ENCODE results near the gene OR4D6. TPM values are rescaled to one million over a fixed set of nuclear protein-coding genes. Genes with fewer than 3 reads are reported as not detected.

Gene OR4D6
- total RNA-seq (not detected in 2 replicates), polyA plus RNA-seq (not detected in 2 replicates), polyA minus RNA-seq (not detected in 2 replicates), Bru-seq, nascent RNA (not detected), BruChase-seq, experiment 1, labeled RNA remaining after a 6-hour chase (not detected), BruChase-seq, experiment 2, labeled RNA remaining after a 2-hour chase (not detected)
- not detected in 2 replicates for polyA plus RNA-seq (2011; cell fraction: cytosol; rRNA removed)
- not detected in 2 replicates for polyA plus RNA-seq (2011; cell fraction: nucleus; rRNA removed)
- polyA plus RNA-seq (2012): not detected in 2 replicates
- not detected for polyA minus RNA-seq (2011; cell fraction: cytosol; rRNA and poly(A)+ RNA removed)
- polyA minus RNA-seq (2011; cell fraction: nucleus; rRNA and poly(A)+ RNA removed): not detected in 2 replicates
- long read RNA-seq: 0 reads

GRCh38 chr11:59456661-59457060 is at the start of gene OR4D6:
TSS of gene OR4D6 (plus strand) at chr11:59456961. CDS start at chr11:59456961, 0 bp downstream.
- Histone ChIP-seq H3K27ac (ENCODE audit: insufficient read depth, low read depth, low read length) (no peak within 1 kb of the TSS), H3K9me1 (replicated peaks; ENCODE audit: control insufficient read depth, extremely low read depth, insufficient read depth, low read length) (no peaks in the 10 kb centered on the region), H3K4me2 (ENCODE audit: insufficient read depth, low read length) (no peak within 1 kb of the TSS), H2AFZ (ENCODE audit: low read depth, low read length) (no peak within 1 kb of the TSS), H4K20me1 (replicated peaks; ENCODE audit: control insufficient read depth, extremely low read depth, insufficient read depth, low read length) (no peaks in the 10 kb centered on the region), H3K79me2 (ENCODE audit: control insufficient read depth, insufficient read depth, low read length) (no peaks in the 10 kb centered on the region), H3K9me3 (replicated peaks; ENCODE audit: control insufficient read depth, insufficient read depth, low read length) (no peaks in the 10 kb centered on the region), H3K4me3 (replicated peaks in 1 of 3; ENCODE audit: insufficient read depth in 1 of 3, low read depth in 1 of 3, low read length in 3 of 3) (no peak within 1 kb of the TSS), H3K36me3 (ENCODE audit: control insufficient read depth in 2 of 2, extremely low read depth in 1 of 2, insufficient read depth in 2 of 2, low read length in 2 of 2) (no peaks in the 10 kb centered on the region), H3K4me1 (ENCODE audit: control insufficient read depth, extremely low read depth, insufficient read depth, low read length) (no peaks in the 10 kb centered on the region), H3K9ac (replicated peaks; ENCODE audit: extremely low read depth, insufficient read depth, low read length) (no peak within 1 kb of the TSS), H3K27me3 (ENCODE audit: control insufficient read depth in 2 of 2, insufficient read depth in 2 of 2, low read length in 2 of 2) (no peaks in the 10 kb centered on the region)
- no TSS peak for BruUV-seq (replicated peaks)
- CTCF ChIA-PET: no interaction called here
- TF ChIP-seq MYC (IDR thresholded peaks at IDR 0.05; ENCODE audit: low read depth, low read length) (no peak), EZH2 (IDR thresholded peaks at IDR 0.05; ENCODE audit: borderline replicate concordance, low read depth, low read length, severe bottlenecking) (no peak), GATA2 (IDR thresholded peaks at IDR 0.05; ENCODE audit: insufficient read depth, insufficient read length, low read depth, low read length) (no peak), POLR2A (IDR thresholded peaks at IDR 0.05; ENCODE audit: low read depth, low read length) (no peak), POLR2AphosphoS5 (IDR thresholded peaks at IDR 0.05; ENCODE audit: insufficient read depth, low read depth, low read length) (no peak), FOS (IDR thresholded peaks at IDR 0.05; ENCODE audit: borderline replicate concordance, insufficient read depth, low read length) (no peak), JUN (IDR thresholded peaks at IDR 0.05; ENCODE audit: borderline replicate concordance, insufficient read depth, insufficient read length, low read depth) (no peak), CTCF (IDR thresholded peaks at IDR 0.05; ENCODE audit: extremely low read depth in 1 of 2, insufficient read depth in 1 of 2, low read depth in 1 of 2, low read length in 2 of 2) (no peak)
- TF ChIP-seq, protein P1, sequence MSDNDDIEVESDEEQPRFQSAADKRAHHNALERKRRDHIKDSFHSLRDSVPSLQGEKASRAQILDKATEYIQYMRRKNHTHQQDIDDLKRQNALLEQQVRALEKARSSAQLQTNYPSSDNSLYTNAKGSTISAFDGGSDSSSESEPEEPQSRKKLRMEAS (IDR thresholded peaks at IDR 0.05; ENCODE audit: insufficient read depth, insufficient read length): no peak
- DNase-seq (ENCODE audit: low read depth, low spot score): no peak
- FAIRE-seq: no peak
- intact Hi-C loops (cut with micrococcal nuclease): no loop called here
- dilution Hi-C loops (cut with MboI; ENCODE audit: extremely low pct_ligation_motif_present, low sequenced_read_pairs): no loop called here
- POLR2A ChIA-PET: no interaction called here
